ENCODE data around the gene ARNT2.

DNA sequence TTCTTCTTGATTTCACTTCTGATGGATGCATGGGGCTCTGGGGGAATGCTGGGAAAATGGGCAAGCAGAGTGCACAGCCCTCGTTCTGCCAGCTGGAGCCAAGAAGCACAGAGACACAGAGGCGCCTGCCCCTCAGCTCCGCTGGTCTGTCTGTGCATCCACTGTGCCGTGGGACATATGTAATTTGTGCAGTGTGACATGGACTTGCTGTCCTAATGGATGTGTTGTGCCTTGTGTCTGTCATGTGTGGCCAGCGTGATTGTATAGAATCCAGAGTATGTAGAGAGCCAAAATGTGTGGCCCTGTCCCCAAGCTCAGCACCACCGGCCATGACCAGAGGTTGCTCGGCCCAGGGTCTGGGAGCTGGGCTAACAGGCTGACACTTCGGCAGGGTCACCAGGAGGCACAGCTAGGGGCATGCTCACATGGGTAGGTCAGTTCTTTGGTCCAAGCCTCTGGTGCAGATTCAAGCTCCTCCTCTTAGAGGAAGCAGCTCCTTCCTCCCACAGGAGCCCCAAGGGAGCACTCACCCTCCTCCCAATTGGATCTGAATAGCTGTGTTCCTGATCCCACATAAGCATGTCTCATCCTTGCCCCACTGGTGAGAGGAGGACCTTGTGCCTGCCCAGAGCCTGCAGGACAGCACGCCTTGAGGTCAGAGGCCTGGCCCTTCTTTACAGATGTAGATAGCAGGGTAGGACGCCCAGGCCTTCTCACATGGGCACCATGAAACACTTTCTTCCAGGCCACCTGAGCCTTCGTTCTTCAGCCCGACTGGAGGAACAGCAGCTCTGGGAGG lies 190.1 kb downstream of the ARNT2 start:
- TF ChIP-seq POLR2A (IDR thresholded peaks at IDR 0.05; ENCODE audit: low read depth, low read length), result no peak
- no peak for TF ChIP-seq POU2F2 (IDR thresholded peaks at IDR 0.05; ENCODE audit: low read depth, low read length)
- no peak for TF ChIP-seq TAF1 (IDR thresholded peaks at IDR 0.05; ENCODE audit: low read depth, low read length)
